GM19467 (cell line): ENCODE data around the gene SIRPB1.
"Not testable (repeated sequence)": the region's sequence is repeated elsewhere in the genome, so short reads cannot be mapped to it uniquely, and the experiment has no call there.

Source experiments
- ATAC-seq: cut with Tn5 transposase; IDR thresholded peaks from one replicate; pipeline ENCODE4 v1.9.1; 2021; ENCODE audit warnings: mild to moderate bottlenecking, moderate library complexity; ENCODE audit not compliant: unreplicated experiment

SIRPB1 gene

GRCh38 chr20:1637226-1637625 lies 17.4 kb upstream of the SIRPB1 start:
- ATAC-seq, result no peak

DNA sequence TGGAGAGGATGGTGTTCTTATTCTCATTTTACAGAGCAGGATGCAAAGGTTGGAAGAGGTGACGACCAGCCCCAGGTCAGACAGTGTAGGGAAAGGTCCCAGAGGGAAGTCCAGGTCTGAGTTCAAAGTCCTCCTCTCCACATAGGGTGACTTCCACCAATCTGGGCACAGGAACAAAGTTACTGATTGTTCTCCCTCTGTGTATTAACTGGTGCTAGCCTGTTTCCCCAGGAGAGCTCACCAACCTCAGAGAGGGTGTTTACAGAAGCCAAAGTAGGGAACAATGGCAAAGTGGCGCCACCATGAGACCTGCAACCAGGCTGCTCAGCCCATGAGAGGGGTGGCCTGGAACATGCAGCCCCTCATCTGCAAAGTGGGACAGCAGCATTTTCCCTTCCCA lies 16.8 kb upstream of the SIRPB1 start:
- no peak for ATAC-seq

DNA sequence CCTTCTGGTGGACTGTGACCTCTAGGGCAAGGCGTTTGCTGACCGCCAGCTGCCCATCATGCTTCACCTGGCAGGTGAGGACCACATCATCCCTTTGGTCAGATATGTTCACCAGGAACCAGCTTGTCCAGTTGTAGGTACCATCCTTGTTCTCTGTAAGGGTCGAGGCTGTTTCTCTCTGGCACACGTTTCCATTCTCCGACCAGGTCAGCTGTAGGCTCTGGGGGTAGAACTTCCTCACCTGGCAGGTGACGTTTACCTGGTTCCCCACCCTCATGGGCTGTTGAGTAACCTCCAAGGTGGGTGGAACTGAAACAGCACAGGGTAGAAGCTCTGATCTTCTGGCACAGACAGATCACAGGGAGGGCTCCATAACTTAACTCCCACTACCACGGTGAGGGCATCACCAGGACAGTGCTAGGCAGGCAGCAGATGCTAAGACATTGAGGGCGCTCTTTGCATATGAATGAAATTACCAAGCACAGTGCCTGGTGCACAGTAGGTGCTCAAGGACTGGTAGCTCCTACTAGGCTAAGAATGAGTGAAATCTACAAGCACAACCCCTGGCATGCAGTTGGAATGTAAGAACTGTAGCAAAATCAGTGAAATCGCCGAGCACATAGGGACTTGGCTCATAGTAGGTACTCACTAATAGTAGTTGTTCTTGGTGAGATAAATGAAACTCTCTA lies 15.6 kb upstream of the SIRPB1 start:
- ATAC-seq, result no peak

- ATAC-seq, result no peak
Observed at GRCh38 chr20:1633535-1633934, 13.7 kb upstream of the SIRPB1 start.

- no peak for ATAC-seq
Observed at GRCh38 chr20:1632178-1632577, 12.4 kb upstream of the SIRPB1 start.

GRCh38 chr20:1631309-1632151 lies 11.7 kb upstream of the SIRPB1 start:
- no peak for ATAC-seq

DNA sequence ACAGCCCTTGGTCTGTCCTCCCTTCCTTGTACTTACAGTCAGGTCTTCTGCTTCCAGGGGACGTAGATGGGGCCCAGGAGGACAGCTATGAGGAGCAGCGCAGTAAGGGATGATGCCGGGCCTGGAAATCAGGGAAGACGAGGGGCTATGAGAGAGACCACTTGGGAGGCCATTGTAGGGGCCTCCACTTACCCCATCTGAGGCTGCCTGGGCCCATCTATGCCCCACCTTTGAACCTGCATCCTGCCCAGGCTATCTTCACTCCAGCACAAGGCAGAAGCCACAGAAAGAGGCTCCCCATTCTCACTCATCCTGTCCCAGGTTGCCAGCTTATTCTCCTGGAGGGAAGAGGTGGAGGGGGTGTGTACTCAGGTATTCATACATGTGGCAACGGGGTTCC lies 10.4 kb upstream of the SIRPB1 start:
- ATAC-seq, result no peak

DNA sequence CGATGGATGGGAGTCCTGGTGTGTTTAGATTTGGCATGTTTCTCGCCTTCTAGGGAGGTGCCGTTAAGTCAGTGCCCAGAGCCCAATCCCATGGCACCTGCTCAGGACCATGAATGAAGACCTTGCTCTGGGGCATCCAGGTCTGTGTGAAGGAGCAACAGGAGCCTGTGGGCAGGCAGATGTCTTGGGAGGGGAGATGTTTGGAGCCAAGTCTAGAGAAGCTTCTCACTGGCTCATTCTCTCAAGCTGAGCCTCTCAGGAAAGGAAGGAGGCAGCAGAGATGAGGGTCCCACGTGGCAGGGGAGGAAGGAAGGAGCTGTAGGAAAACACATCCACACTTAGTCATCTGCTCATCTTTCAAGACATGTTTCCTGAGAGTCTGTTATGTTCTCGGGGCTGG lies 9.5 kb upstream of the SIRPB1 start:
- ATAC-seq, result no peak

DNA sequence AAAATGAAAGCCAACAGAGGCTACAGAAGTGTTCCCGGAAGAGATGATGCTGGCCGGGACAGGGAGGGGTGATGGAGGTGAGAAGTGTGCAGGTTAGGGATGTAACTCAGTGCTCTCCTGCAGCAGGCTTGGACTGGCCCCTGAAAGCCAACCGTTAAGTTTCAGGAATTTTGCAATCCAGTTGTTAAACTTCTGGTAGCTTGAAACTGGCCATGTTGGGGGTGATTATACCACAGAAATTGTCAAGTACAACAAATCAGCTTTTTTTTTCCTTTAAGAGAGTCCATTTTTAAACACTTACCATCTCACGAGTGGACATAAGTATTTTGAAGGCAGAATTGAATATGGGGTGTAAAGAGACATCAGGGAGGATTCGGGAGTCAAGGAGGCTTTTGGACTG lies 8.8 kb upstream of the SIRPB1 start:
- ATAC-seq, result no peak

- ATAC-seq, result no peak
Observed at GRCh38 chr20:1627200-1627550, 7.4 kb upstream of the SIRPB1 start.

- ATAC-seq, result no peak
Observed at GRCh38 chr20:1626528-1627199, 6.9 kb upstream of the SIRPB1 start.

DNA sequence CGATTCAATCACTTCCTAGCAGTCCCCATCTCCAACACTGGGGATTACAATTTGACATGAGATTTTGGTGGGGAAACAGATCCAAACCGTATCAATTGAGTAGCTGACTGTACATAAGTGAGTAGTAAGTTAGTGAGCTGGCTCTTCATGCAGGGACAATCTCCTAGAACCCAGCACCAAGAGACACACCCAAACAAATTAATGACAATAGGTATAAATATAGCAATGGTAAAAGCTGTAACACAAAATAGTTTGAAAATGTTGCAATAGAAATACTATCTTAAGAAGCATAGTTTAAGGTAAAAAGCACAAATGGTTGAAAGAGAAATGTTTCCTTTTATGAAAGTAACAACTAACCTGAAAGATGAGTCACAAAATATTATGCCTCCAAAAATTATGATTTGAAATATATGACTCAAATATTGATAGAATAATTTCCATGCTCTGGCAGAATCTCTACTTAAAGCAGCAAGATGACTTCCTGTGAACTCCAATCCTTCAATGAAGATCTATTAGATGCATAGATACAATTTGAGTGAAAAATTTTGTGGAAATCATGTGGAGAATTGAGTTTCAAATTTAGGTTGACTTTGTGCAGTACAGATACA lies 5.4 kb upstream of the SIRPB1 start:
- no peak for ATAC-seq

DNA sequence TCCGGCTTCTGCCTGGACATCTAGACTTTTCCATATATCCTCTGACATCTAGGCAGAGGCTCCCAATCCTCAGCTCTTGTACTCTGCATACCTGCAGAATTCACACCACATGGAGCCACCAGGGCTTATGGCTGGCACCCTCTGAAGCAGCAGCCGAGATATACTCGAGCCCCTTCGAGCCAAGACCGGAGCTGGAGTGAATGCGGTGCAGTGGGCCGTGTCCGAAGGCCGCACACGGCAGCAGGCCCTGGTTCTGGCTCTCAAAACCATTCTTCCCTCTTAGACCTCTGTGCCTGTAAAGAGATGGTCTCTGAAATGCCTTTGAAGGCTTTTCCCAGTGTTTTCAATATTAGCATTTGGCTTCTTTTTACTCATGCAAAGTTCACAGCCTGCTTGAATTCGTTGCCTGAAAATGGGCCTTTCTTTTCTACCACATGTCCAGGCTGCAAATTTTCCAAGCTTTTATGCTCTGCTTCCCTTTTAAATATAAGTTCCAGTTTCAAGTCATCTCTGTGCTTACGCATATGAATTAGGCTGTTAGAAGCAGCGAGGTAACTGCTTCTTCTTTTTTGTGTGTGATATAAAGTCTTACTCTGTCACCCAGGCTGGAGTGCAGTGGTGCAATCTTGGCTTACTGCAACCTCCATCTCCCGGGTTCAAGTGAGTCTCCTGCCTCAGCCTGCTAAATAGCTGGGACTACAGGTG lies 3.8 kb upstream of the SIRPB1 start:
- ATAC-seq, result no peak

DNA sequence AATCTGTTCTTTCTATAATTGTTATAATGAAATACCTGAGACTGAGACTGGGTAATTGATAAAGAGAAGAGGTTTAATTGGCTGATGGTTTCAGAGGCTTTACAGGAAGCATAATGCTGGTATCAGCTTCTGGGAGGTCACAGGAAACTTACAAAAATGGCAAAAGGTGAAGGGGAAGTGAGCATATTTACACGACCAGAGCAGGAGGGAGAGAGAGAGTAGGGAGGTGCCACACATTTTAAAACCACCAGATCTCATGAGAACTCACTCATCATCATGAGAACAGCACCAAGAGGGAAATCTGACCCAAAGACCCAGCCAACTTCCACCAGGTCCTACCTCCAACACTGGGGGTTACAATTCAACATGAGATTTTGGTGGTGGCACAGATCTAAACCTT lies 2.6 kb upstream of the SIRPB1 start:
- no peak for ATAC-seq

GRCh38 chr20:1621316-1621715 lies 1.5 kb upstream of the SIRPB1 start:
- ATAC-seq, result no peak

- ATAC-seq, result no peak
Observed at GRCh38 chr20:1618954-1619540, 762 bp downstream of the SIRPB1 start.

DNA sequence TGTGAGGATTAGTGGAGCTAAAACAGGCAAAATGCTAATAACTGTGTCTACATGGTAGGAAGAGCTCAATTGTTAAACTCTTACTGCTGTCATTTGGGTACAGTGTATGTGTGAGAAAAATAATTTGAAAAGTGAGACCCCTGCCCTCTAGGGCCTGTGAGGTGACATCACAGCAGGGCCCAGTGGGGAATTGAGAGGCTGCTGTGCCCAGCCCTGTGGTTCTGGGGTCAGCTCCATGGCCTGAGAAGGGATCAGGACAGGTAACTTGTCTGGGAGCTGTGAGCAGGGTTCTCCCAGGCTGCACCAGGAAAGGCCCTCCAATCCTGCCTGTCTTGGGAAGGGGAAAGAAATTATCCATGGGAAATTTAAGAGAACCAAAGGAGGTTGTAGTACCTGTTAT lies 1.3 kb downstream of the SIRPB1 start:
- no peak for ATAC-seq

DNA sequence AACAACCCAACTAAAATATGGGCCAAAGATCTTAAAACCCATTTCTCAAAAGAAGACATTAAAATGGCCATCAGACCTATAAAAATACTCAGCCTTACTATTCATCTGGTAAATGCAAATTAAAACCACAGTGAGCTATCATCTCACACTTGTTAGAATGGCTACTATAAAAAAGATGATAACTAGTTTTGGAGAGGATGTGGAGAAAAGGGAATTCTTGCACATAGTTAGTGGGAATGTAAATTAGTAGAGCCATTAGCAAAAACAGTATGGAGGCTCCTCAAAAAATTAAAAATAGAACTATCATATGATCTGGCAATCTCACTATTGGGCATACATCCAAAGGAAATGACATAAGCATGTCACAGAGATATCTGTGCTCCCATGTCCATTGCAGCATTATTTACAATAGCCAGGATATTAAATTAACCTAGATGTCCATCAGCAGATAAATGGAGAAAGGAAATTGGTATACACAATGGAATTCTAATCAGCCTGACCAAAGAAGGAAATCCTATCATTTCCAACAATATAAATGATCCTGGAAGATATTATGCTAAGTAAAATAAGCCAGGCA lies 2.9 kb downstream of the SIRPB1 start:
- ATAC-seq, result no peak

GRCh38 chr20:1610404-1610803 lies 9.4 kb downstream of the SIRPB1 start:
- not testable (repeated sequence) for ATAC-seq

- not testable (repeated sequence) for ATAC-seq
Observed at GRCh38 chr20:1608678-1609347, 11.0 kb downstream of the SIRPB1 start.
